Smooth muscle cell (in vitro differentiated cells): ENCODE results near the gene SPOUT1. TPM values are rescaled to one million over a fixed set of nuclear protein-coding genes. Genes with fewer than 3 reads are reported as not detected.
"Not testable (repeated sequence)": the region's sequence is repeated elsewhere in the genome, so short reads cannot be mapped to it uniquely, and the experiment has no call there.

Source experiments
- DNase-seq: peaks from one replicate; lab custom pipeline; 2025; ENCODE audit not compliant: unreplicated experiment; lab: John Stamatoyannopoulos, UW
- H2AFZ ChIP-seq: fragments of 200-600 bp; sonication (generic); 2 replicates; pipeline ENCODE4 v1.6.0; 2016; ENCODE audit warnings: antibody characterized with exemption, low read depth, mild to moderate bottlenecking
- H3F3A ChIP-seq: fragments of 200-600 bp; sonication (generic); 2 replicates; pipeline ENCODE4 v1.6.0; 2017; ENCODE audit warnings: antibody characterized with exemption, low read depth
- H3K27ac ChIP-seq: fragments of 200-600 bp; sonication (generic); 2 replicates; pipeline ENCODE4 v1.5.1; 2016; ENCODE audit warnings: low read depth, mild to moderate bottlenecking
- H3K27me3 ChIP-seq: fragments of 200-600 bp; sonication (generic); 2 replicates; pipeline ENCODE4 v1.6.1; 2016; ENCODE audit warnings: low read depth, mild to moderate bottlenecking
- H3K36me3 ChIP-seq: fragments of 200-600 bp; sonication (generic); 2 replicates; pipeline ENCODE4 v1.5.1; 2016; ENCODE audit warnings: low read depth
- H3K4me1 ChIP-seq: fragments of 200-600 bp; sonication (generic); 2 replicates; pipeline ENCODE4 v1.5.1; 2016; ENCODE audit warnings: low read depth
- H3K4me2 ChIP-seq: fragments of 200-600 bp; sonication (generic); 2 replicates; pipeline ENCODE4 v1.6.0; 2016; ENCODE audit warnings: mild to moderate bottlenecking
- H3K4me3 ChIP-seq: fragments of 200-600 bp; sonication (generic); 2 replicates; pipeline ENCODE4 v1.5.1; 2016; ENCODE audit warnings: mild to moderate bottlenecking
- H3K79me2 ChIP-seq: fragments of 200-600 bp; sonication (generic); 2 replicates; pipeline ENCODE4 v1.6.0; 2016; ENCODE audit warnings: low read depth, mild to moderate bottlenecking
- H3K9ac ChIP-seq: fragments of 200-600 bp; sonication (generic); 2 replicates; pipeline ENCODE4 v1.6.0; 2016; ENCODE audit warnings: low read depth
- H3K9me3 ChIP-seq: fragments of 200-600 bp; sonication (generic); replicated peaks from 2 replicates; pipeline ENCODE4 v1.5.1; 2016; ENCODE audit warnings: low read depth
- H4K20me1 ChIP-seq: fragments of 200-600 bp; sonication (generic); 2 replicates; pipeline ENCODE4 v1.6.0; 2016; ENCODE audit warnings: low read depth
- CTCF ChIP-seq: fragments of 200-600 bp; sonication (generic); IDR thresholded peaks from 2 replicates; pipeline ENCODE4 v1.5.1; 2017; ENCODE audit warnings: borderline replicate concordance, mild to moderate bottlenecking, antibody characterized with exemption; ENCODE audit not compliant: insufficient read depth, poor library complexity, severe bottlenecking
- WGBS: methylation state at CpG from one replicate; pipeline ENCODE4 v1.1.7; 2016; ENCODE audit warnings: low lambda C conversion rate; 5-methylcytosine and 5-hydroxymethylcytosine counted together
- polyA plus RNA-seq: library from polyadenylated mRNA; unstranded; fragments of >200 nt; fragmentation: Nextera tagmentation; extraction: Ambion mirVana; gene quantifications from 2 replicates; pipeline ENCODE4 v1.2.1, GENCODE V29; 2016
- total RNA-seq: library from RNA; depleted of rRNA; stranded (reverse); fragments of >200 nt; gene quantifications from 2 replicates; pipeline ENCODE4 v1.2.3, GENCODE V29; 2014

SPOUT1 gene
- total and polyA plus RNA-seq, 2 experiments from 2014 or later: 8.7 to 50.4 TPM

GRCh38 chr9:128782669-128783068 is 46.9 kb downstream of the SPOUT1 start:
- no peak for DNase-seq
- Histone ChIP-seq H3K9me3 (no peaks in the 10 kb centered on the region), H3K9ac (no peak overlapping the region), H3K27me3 (no peaks in the 10 kb centered on the region), H3K4me2 (no peak overlapping the region), H3K27ac (no peak overlapping the region), H4K20me1 (no peaks in the 10 kb centered on the region), H2AFZ (no peak overlapping the region), H3F3A (no peaks in the 10 kb centered on the region), H3K4me3 (no peak overlapping the region), H3K79me2 (peaks cover 5% of the 10 kb centered on the region), H3K36me3 (no peaks in the 10 kb centered on the region), H3K4me1 (no peaks in the 10 kb centered on the region)
- no peak for TF ChIP-seq CTCF
- 100% methylated on average over 1 of the region's 1 CpG for WGBS

- Histone ChIP-seq H2AFZ (no peak overlapping the region), H3K36me3 (no peaks in the 10 kb centered on the region), H3K27me3 (no peaks in the 10 kb centered on the region), H3K9me3 (no peaks in the 10 kb centered on the region), H3F3A (no peaks in the 10 kb centered on the region), H3K4me1 (no peaks in the 10 kb centered on the region), H3K9ac (no peak overlapping the region), H3K79me2 (no peaks in the 10 kb centered on the region), H4K20me1 (no peaks in the 10 kb centered on the region), H3K27ac (no peak overlapping the region), H3K4me2 (no peak overlapping the region), H3K4me3 (no peak overlapping the region)
- no peak for TF ChIP-seq CTCF
- whole genome bisulfite sequencing: 90% methylated on average over 7 of the region's 7 CpGs
- no peak for DNase-seq
Observed at GRCh38 chr9:128781187-128782070, 48.2 kb downstream of the SPOUT1 start.

GRCh38 chr9:128780093-128780492 is 49.5 kb downstream of the SPOUT1 start:
- H3K27ac ChIP-seq, H3K4me1 ChIP-seq, H4K20me1 ChIP-seq, H3F3A ChIP-seq, DNase-seq, H3K4me2 ChIP-seq, H3K36me3 ChIP-seq, H3K4me3 ChIP-seq, H3K27me3 ChIP-seq, H2AFZ ChIP-seq, H3K79me2 ChIP-seq, H3K9me3 ChIP-seq, H3K9ac ChIP-seq: not testable (repeated sequence)
- 97% methylated on average over 9 of the region's 27 CpGs for WGBS

- Histone ChIP-seq H2AFZ (no peak overlapping the region), H3K27me3 (no peaks in the 10 kb centered on the region), H3K27ac (no peak overlapping the region), H3K9ac (no peak overlapping the region), H4K20me1 (no peaks in the 10 kb centered on the region), H3K4me1 (peaks cover 11% of the 10 kb centered on the region), H3K9me3 (no peaks in the 10 kb centered on the region), H3K36me3 (no peaks in the 10 kb centered on the region), H3F3A (peaks cover 5% of the 10 kb centered on the region), H3K4me3 (no peak overlapping the region), H3K4me2 (no peak overlapping the region), H3K79me2 (peaks cover 11% of the 10 kb centered on the region)
- DNase-seq: no peak
- WGBS: 100% methylated on average over 1 of the region's 1 CpG
- TF ChIP-seq CTCF: no peak
Observed at GRCh38 chr9:128774804-128775203, 54.8 kb downstream of the SPOUT1 start.
